RWPE1 (cell line): Measurements from ENCODE around the gene PRXL2B.

Experiments used
- CTCF ChIA-PET: fragments of 350-600 bp; sonication (Branson Sonifier 250); formaldehyde crosslinking; extraction: SDS; loops from one replicate; lab custom pipeline; 2021; lab: Yijun Ruan, JAX
- POLR2A ChIA-PET: fragments of 400-600 bp; formaldehyde crosslinking; extraction: SDS; loops from one replicate; lab custom pipeline; 2020; ENCODE audit warnings: antibody characterized with exemption; ENCODE audit not compliant: low non-redundant PET; lab: Yijun Ruan, JAX
- DNase-seq: peaks from one replicate; pipeline ENCODE4 v3.0.0; 2012; ENCODE audit warnings: low spot score
- H3K27ac ChIP-seq: fragments of 450-650 bp; 2 replicates; pipeline ENCODE4 v1.5.1; 2017
- TF ChIP-seq, protein P1 (sequence below): fragments of 450-650 bp; conservative IDR thresholded peaks from 2 replicates; pipeline ENCODE4 v1.5.1; 2017; ENCODE audit warnings: low read depth, mild to moderate bottlenecking

PRXL2B gene

DNA sequence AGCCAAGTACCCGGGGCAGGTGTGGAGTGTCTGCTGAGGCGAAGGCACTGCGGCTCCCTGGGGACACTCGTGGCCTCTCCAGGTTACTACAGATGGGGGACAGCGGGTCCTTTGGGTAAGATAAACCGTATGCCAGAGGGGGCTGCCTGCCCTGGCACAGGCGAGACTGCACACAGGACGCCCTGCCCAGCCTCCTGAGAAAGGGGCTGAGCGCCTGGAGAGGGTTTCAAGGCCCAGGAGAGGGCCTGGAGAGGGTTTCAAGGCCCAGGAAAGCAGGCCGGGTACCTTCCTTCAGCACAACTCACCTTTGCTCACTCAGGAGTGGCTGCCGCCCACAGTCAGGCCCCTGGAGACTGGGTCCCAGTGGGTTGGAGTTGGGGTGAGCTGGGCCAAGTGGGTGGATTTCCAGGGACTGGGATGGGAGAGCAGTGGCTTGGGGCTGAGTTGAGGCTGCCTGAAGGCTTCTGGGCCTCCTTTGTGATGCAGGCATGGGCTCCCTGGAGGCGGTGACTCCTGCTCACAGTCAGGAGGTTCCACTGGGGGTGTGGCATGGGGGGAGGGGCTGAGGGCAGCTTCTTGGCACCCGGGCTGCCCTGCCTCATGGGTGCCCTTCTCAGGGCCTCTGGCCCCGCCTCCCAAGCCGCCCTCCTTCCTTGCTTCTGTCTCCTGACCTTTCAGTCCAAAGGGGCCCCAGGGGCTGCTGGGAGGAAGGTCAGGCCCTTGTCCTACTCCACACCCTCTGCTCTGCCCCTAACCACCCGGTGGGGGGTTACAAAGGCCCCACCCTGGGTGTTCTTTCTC is 46.2 kb downstream of the PRXL2B start, which contains the start of gene MMEL1:
MMEL1 (minus strand) TSS at position 456 of the 801 bp plus-strand sequence. CDS start 3,532 bp downstream, outside the sequence.
- TF ChIP-seq, protein P1, sequence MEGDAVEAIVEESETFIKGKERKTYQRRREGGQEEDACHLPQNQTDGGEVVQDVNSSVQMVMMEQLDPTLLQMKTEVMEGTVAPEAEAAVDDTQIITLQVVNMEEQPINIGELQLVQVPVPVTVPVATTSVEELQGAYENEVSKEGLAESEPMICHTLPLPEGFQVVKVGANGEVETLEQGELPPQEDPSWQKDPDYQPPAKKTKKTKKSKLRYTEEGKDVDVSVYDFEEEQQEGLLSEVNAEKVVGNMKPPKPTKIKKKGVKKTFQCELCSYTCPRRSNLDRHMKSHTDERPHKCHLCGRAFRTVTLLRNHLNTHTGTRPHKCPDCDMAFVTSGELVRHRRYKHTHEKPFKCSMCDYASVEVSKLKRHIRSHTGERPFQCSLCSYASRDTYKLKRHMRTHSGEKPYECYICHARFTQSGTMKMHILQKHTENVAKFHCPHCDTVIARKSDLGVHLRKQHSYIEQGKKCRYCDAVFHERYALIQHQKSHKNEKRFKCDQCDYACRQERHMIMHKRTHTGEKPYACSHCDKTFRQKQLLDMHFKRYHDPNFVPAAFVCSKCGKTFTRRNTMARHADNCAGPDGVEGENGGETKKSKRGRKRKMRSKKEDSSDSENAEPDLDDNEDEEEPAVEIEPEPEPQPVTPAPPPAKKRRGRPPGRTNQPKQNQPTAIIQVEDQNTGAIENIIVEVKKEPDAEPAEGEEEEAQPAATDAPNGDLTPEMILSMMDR: no peak
- ChIA-PET CTCF (no interaction called here), POLR2A (no interaction called here)
- H3K27ac ChIP-seq: no peak within 1 kb of the TSS
- no peak for DNase-seq

DNA sequence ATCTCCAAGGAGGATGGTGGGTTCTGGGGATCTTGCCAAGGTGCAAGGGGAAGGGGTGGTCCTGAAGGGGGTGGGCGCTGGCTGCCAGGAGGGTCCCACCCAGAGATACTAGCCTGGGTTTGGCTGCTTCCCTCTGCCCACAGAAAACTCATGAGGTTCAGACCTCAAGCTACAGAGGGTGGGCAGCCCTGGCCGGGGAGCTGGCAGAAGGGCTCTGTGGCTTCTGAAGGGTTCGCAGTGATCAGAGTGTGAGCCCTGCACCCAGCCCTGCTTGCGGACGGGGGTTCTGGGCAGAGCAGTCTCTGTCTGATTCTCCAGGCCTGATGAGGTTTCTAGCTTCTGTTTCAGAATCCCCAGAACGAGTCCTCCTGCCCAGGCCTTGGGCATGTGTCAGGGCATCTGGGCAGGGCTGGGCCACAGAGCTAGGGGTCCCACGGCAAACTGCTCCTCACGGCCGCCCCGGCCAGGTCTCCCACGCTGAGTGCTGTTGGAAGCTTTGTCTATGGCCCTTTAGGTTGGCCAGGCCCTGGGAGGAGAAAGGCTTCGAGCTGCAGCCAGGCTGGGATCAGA is 46.9 kb downstream of the PRXL2B start:
- no peak for DNase-seq
- POLR2A ChIA-PET: no interaction called here
- no peak overlapping the region for H3K27ac ChIP-seq
- CTCF ChIA-PET: interaction anchor here (0.5 to 0.7 kb wide), 2 partner anchors 10 to 466 kb away, joined by 3 read pairs; no protein-coding TSS in a partner anchor
- TF ChIP-seq, protein P1: no peak

DNA sequence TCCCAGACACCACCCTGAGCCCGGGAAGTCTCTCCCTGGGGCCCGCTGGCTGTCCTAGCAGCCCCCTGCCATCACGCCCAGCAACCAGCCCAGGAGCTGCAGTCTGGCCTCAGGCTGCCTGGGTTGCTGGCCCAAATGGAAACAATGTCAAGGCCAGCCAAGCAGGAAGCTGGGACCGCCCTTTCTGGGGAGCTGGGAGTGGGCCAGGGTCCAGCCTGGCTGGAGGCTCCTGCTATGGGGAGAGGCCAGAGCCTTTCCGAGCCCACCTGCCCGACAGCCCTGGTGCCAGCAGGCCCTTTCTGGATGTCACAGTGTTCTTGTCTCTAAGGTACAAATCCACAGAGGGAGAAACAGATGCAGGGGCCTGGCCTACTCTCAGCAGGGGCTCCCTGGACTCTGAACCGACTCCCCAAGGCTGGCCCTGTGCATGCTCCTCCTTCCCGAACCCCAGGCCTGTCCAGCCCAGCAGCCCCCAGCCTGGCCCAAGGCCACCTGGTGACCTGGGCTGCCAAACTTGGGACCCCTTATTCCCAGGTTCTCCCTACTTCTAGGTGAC is 47.4 kb downstream of the PRXL2B start:
- POLR2A ChIA-PET: no interaction called here

DNA sequence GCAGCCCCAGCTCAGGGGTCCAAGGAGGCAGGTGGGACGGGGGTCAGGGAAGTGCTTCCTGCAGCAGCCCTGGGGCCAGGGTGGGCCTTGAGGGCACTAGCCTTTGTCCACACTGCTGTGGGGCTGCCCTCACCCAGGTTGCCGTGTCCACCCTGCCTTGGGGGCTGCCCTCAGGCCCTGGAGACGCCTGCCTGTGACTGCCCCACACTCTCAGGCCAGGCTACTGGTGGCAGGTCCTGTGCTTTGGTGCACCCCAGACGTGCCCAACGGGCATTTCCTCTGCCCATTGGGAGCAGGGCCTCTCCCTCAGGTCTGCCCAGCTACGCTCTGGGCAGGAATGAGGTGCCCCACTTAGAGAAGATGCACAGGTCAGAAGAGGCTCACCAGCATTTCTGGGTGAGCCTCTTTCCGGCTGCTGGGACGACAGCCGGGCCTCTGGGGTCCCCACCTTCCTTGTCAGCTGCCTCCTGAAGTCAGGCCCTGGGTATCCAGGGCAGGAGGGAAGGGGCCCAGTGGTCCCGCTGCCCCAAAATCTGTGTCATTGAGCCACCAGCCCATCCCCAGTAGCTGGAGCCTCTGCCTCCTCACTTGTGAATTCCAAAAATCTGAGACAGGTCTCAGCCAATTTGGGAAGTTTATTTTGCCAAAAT is 48.9 kb downstream of the PRXL2B start:
- no peak for DNase-seq
- H3K27ac ChIP-seq: no peak overlapping the region
- POLR2A ChIA-PET: no interaction called here
- TF ChIP-seq, protein P1: no peak
- CTCF ChIA-PET: no interaction called here

More for the DNA sequence above, 47.4 kb downstream of the PRXL2B start:
- CTCF ChIA-PET: interaction anchor here (0.5 to 0.7 kb wide), 2 partner anchors 11 to 467 kb away, joined by 3 read pairs; no protein-coding TSS in a partner anchor
- H3K27ac ChIP-seq: no peak overlapping the region
- DNase-seq: no peak
- TF ChIP-seq, protein P1: no peak

DNA sequence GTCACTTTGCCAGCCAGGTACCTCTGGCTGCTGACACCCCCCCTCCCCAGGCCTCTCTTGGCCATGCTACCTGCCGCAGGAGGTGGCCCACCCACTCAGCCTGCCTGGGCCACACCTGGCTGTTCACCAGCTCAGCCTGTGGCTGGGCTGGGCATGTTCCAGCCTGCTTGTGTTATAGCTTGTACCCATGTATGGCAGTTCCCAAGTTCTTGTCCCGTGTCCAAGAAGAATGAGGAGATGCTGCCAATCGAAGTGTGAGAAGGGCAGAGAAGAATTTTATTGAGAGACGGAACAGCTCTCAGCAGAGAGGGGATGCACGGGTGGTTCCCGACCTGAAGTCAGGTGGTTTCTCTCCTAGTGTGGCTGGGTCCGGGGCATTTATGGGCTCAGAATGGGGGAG is 50.2 kb downstream of the PRXL2B start:
- ChIA-PET POLR2A (interaction anchor here (0.6 kb wide), 1 partner anchor 1263 kb away, joined by 3 read pairs; the partner anchor contains the start of gene C1orf174), CTCF (interaction anchor here (1.0 kb wide), 1 partner anchor 49 kb away, joined by 3 read pairs; no protein-coding TSS in a partner anchor)

More for the DNA sequence above, 50.2 kb downstream of the PRXL2B start:
- no peak for DNase-seq
- TF ChIP-seq, protein P1: no peak
- no peak overlapping the region for H3K27ac ChIP-seq
